Gastrocnemius medialis (tissue), 4 donors: ENCODE measurements around the gene OTOP2. TPM values are rescaled to one million over a fixed set of nuclear protein-coding genes. Genes with fewer than 3 reads are reported as not detected.

Experiments used
- ATAC-seq, 2 donors: fragments of 150-250 bp; one replicate each; pipeline ENCODE4 v1.9.1; 2016
- DNase-seq, 2 donors: peaks; one replicate each; pipeline ENCODE4 v3.0.0-alpha.2; 2019
- H3K27ac ChIP-seq, 4 donors: fragments of 200-600 bp; sonication (generic); 1 replicate in 1 of 4; 2 replicates in 3 of 4; pipeline ENCODE4 v1.5.1; 2016 to 2018; ENCODE audit warnings: mild to moderate bottlenecking in 2 of 4, moderate library complexity in 1 of 4
- H3K27me3 ChIP-seq, 3 donors: fragments of 200-600 bp; sonication (generic) in 2 of 3; 1 replicate in 1 of 3; 2 replicates in 2 of 3; pipeline versions ENCODE4 v1.5.1 to v1.6.0; 2016 to 2019; ENCODE audit warnings: mild to moderate bottlenecking in 1 of 3, moderate library complexity in 1 of 3
- H3K36me3 ChIP-seq, 2 donors: fragments of 200-600 bp; sonication (generic) in 1 of 2; one replicate each; pipeline ENCODE4 v1.5.1; 2017 to 2018
- H3K4me1 ChIP-seq, 2 donors: fragments of 200-600 bp; sonication (generic) in 1 of 2; one replicate each; pipeline ENCODE4 v1.5.1; 2016 to 2017; ENCODE audit warnings: mild to moderate bottlenecking in 2 of 2
- H3K4me3 ChIP-seq, 4 donors: fragments of 200-600 bp; sonication (generic) in 3 of 4; 1 replicate in 1 of 4; 2 replicates in 3 of 4; pipeline ENCODE4 v1.5.1; 2016 to 2019; ENCODE audit warnings: mild to moderate bottlenecking in 2 of 4
- H3K9me3 ChIP-seq, 3 donors: fragments of 200-600 bp; sonication (generic) in 2 of 3; 1 replicate in 1 of 3; 2 replicates in 2 of 3; pipeline ENCODE4 v1.5.1; 2016 to 2019
- CTCF ChIP-seq, 5 experiments: fragments of 450-650 bp in 3 of 5; fragments of 200-600 bp in 2 of 5; sonication (generic) in 2 of 5; IDR thresholded peaks in 4 of 5; conservative IDR thresholded peaks in 1 of 5; 1 replicate in 4 of 5; 2 replicates in 1 of 5; pipeline ENCODE4 v1.5.1; 2016 to 2019; ENCODE audit warnings: antibody characterized with exemption in 5 of 5, mild to moderate bottlenecking in 3 of 5, moderate library complexity in 3 of 5
- POLR2A ChIP-seq, 2 donors: fragments of 450-650 bp; IDR thresholded peaks; one replicate each; pipeline ENCODE4 v1.6.1; 2017; ENCODE audit warnings: antibody characterized with exemption in 2 of 2, mild to moderate bottlenecking in 2 of 2, moderate library complexity in 2 of 2
- in situ Hi-C, 4 donors: fragments of 200-750 bp; cut with MboI; loops; one replicate each; pipeline versions ENCODE4 v1.15.0 to v1.8.0; 2017; ENCODE audit warnings: low sequenced_read_pairs in 4 of 4
- intact Hi-C: fragments of 100-400 bp; cut with DNase I; formaldehyde crosslinking; loops from one replicate; pipeline ENCODE4 v1.15.1; 2023; ENCODE audit warnings: low total_unique reads
- total RNA-seq, 4 donors: library from RNA; depleted of rRNA; stranded (reverse); fragments of >200 nt; gene quantifications; one replicate each; pipeline versions ENCODE4 v1.1.0 to v1.2.3, GENCODE V29; 2016

OTOP2 gene
- total RNA-seq, 4 donors from 2014 or later: 0.19 TPM; not detected in 3

- H3K9me3 ChIP-seq: no peaks in the 10 kb centered on the region
- H3K27ac ChIP-seq: no peak overlapping the region
- no peaks in the 10 kb centered on the region for H3K27me3 ChIP-seq
- in situ Hi-C loops: no loop called here
- peaks cover 5 to 6% of the 10 kb centered on the region in 2 donors for H3K4me1 ChIP-seq
- H3K36me3 ChIP-seq: no peaks in the 10 kb centered on the region
- DNase-seq: no peak
- intact Hi-C loops: no loop called here
- H3K4me3 ChIP-seq: no peak overlapping the region
- TF ChIP-seq POLR2A (IDR thresholded peaks at IDR 0.05) (no peak), CTCF (IDR thresholded peaks at IDR 0.05 in 4 of 5, conservative IDR thresholded peaks at IDR 0.05 in 1 of 5) (no peak)
- ATAC-seq: no peak
Measured at GRCh38 chr17:74877592-74878548, 46.2 kb upstream of the OTOP2 start.

GRCh38 chr17:74878658-74879057 lies 45.4 kb upstream of the OTOP2 start:
- DNase-seq (no peak), ATAC-seq (no peak)
- Histone ChIP-seq H3K27ac (no peak overlapping the region), H3K4me3 (no peak overlapping the region), H3K27me3 (no peaks in the 10 kb centered on the region), H3K4me1 (peaks cover 5 to 6% of the 10 kb centered on the region in 2 donors), H3K9me3 (no peaks in the 10 kb centered on the region), H3K36me3 (no peaks in the 10 kb centered on the region)
- in situ Hi-C loops: no loop called here
- TF ChIP-seq POLR2A (IDR thresholded peaks at IDR 0.05) (no peak), CTCF (IDR thresholded peaks at IDR 0.05 in 4 of 5, conservative IDR thresholded peaks at IDR 0.05 in 1 of 5) (no peak)
- intact Hi-C loops: no loop called here

DNA sequence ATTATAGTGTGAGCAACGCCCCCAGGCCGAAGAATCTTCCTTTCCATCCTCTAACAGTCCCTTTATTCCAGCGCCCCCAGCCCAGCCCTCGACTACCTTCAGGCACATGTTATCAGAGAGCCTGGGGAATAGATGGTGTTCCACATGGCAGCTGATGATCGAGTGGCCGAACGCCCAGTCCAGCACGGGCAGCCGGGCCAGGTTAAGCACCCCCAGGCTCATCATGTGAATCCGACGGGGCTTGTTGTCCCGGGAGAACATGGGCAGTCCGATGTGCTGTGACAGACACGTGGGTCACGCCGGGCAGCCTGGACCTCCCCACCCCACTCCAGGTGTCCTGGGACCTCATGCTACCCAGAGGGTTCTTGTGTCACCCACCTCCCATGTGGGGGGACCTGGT lies 44.8 kb upstream of the OTOP2 start:
- ATAC-seq (no peak), DNase-seq (no peak)
- in situ Hi-C loops (no loop called here), intact Hi-C loops (no loop called here)
- no peaks in the 10 kb centered on the region for H3K27me3 ChIP-seq
- H3K27ac ChIP-seq: no peak overlapping the region
- no peak overlapping the region for H3K4me3 ChIP-seq
- no peaks in the 10 kb centered on the region for H3K4me1 ChIP-seq
- no peaks in the 10 kb centered on the region for H3K36me3 ChIP-seq
- TF ChIP-seq POLR2A (IDR thresholded peaks at IDR 0.05) (no peak), CTCF (IDR thresholded peaks at IDR 0.05 in 4 of 5, conservative IDR thresholded peaks at IDR 0.05 in 1 of 5) (no peak)
- no peaks in the 10 kb centered on the region for H3K9me3 ChIP-seq

DNA sequence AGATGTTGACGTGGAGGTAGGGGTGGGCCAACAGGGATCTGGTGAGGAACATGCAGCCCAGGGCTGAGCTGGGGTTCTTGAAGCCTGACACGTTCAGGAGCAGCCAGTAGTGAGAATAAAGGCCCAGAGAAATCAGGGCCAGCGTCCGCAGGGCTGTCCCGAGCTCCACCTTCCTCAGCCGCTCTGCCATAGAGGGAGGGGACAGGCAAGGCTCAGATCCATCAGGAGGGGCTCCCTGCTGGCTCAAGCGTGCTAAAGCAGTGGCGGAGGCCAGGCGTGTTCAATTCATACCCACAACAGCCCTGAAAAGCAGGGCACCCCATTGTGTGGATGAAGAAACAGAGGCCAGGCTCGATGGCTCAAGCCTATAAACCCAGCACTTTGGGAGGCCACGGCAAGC lies 43.0 kb upstream of the OTOP2 start:
- DNase-seq (no peak), ATAC-seq (no peak)
- intact Hi-C loops: no loop called here
- no peaks in the 10 kb centered on the region for H3K27me3 ChIP-seq
- H3K9me3 ChIP-seq: no peaks in the 10 kb centered on the region
- H3K27ac ChIP-seq: no peak overlapping the region
- no peak overlapping the region for H3K4me3 ChIP-seq
- in situ Hi-C loops: no loop called here
- no peaks in the 10 kb centered on the region for H3K4me1 ChIP-seq
- no peaks in the 10 kb centered on the region for H3K36me3 ChIP-seq
- TF ChIP-seq CTCF (IDR thresholded peaks at IDR 0.05 in 4 of 5, conservative IDR thresholded peaks at IDR 0.05 in 1 of 5): no peak
- no peak for TF ChIP-seq POLR2A (IDR thresholded peaks at IDR 0.05)
